ENCODE data around the gene GSG1L.

DNA sequence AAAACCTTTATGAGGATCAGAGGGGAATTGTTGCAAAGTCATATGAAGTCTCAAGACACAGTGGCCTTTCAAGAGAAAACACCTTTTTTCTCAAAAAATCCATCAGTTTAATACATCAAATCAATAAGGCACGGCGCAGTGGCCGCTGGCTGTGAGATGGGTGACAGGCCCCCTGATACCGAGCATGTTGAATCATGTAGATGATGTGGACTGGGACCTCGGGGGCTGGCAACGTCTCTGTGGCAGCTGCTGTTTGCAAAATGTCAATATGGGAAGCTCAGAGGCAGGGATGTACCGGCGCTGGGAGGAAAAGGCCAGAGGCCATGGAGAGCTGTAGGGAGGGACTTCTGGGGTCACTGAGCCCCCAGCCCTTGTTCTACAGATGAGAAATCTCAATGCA lies 169.1 kb downstream of the GSG1L start:
- TF ChIP-seq, protein P1, sequence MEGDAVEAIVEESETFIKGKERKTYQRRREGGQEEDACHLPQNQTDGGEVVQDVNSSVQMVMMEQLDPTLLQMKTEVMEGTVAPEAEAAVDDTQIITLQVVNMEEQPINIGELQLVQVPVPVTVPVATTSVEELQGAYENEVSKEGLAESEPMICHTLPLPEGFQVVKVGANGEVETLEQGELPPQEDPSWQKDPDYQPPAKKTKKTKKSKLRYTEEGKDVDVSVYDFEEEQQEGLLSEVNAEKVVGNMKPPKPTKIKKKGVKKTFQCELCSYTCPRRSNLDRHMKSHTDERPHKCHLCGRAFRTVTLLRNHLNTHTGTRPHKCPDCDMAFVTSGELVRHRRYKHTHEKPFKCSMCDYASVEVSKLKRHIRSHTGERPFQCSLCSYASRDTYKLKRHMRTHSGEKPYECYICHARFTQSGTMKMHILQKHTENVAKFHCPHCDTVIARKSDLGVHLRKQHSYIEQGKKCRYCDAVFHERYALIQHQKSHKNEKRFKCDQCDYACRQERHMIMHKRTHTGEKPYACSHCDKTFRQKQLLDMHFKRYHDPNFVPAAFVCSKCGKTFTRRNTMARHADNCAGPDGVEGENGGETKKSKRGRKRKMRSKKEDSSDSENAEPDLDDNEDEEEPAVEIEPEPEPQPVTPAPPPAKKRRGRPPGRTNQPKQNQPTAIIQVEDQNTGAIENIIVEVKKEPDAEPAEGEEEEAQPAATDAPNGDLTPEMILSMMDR (conservative IDR thresholded peaks at IDR 0.05) = no peak
- TF ChIP-seq EZH2 (IDR thresholded peaks at IDR 0.05; ENCODE audit: low read depth) = no peak

Measured in PC-9 (cell line).